Measurements from ENCODE around the gene LIMD2. TPM values are rescaled to one million over a fixed set of nuclear protein-coding genes. Genes with fewer than 3 reads are reported as not detected.

LIMD2 gene
- total RNA-seq, 2 donors from 2014 or later: 2.7 to 5.6 TPM

DNA sequence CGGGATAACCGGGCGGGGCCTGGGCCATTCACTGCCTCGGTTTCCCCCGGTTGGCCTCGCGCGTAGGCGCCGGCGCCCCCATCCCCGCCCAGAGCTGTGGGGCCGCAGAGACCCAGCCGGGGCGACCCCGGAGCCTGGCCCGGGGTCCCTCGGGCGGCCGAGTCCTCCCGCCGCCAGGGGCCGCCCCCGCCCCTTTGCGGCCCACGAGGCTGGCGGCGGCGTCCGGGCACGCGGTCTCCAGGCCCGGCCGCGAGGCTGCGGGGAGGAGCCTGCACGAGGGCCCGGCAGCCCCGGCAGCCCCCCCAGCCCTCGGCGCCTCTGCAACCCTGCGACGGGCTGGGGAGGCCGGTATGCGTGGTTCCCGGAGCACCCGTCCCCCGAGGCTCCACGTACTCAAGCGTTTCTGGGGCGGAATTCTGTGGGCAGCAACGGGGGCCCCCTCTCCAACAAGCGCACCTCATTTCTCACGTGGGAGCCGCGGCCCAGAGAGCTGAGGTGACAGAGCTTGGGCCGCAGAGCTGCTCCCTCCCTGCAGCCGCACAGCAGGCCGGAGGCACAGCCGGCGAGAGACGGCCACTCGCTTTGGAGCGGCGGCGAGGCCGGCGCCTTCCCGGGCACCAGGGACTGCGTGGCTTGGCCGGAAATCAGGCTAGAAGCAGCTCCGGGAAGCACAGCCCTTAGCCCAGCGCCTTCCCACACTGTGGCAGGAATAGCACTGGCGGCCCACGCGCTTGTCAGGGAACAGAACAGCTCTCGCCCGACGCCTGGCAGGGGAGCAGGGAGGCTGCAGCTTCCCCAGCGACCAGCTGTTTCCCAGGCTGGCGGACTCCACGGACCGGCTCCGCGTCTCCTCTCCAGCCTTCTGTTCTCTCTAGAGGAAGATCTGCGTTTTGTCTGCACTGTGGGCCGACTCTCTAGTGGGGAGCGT, 867 bp upstream of the LIMD2 start:
- H3K27ac ChIP-seq: peak overlapping the region; percentile 73 to 77
- H3K4me1 ChIP-seq: peaks cover 0 to 39% of the 10 kb centered on the region in 2 donors
- peak; percentile 72 for DNase-seq (ENCODE audit: low spot score)
- no peaks in the 10 kb centered on the region for H3K27me3 ChIP-seq
- TF ChIP-seq, protein P1, sequence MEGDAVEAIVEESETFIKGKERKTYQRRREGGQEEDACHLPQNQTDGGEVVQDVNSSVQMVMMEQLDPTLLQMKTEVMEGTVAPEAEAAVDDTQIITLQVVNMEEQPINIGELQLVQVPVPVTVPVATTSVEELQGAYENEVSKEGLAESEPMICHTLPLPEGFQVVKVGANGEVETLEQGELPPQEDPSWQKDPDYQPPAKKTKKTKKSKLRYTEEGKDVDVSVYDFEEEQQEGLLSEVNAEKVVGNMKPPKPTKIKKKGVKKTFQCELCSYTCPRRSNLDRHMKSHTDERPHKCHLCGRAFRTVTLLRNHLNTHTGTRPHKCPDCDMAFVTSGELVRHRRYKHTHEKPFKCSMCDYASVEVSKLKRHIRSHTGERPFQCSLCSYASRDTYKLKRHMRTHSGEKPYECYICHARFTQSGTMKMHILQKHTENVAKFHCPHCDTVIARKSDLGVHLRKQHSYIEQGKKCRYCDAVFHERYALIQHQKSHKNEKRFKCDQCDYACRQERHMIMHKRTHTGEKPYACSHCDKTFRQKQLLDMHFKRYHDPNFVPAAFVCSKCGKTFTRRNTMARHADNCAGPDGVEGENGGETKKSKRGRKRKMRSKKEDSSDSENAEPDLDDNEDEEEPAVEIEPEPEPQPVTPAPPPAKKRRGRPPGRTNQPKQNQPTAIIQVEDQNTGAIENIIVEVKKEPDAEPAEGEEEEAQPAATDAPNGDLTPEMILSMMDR (IDR thresholded peaks at IDR 0.05): peak; percentile 5 to 21
- no peaks in the 10 kb centered on the region for H3K9me3 ChIP-seq
- H3K36me3 ChIP-seq: peaks cover 21% of the 10 kb centered on the region
- peak overlapping the region; percentile 51 to 72 for H3K4me3 ChIP-seq

DNA sequence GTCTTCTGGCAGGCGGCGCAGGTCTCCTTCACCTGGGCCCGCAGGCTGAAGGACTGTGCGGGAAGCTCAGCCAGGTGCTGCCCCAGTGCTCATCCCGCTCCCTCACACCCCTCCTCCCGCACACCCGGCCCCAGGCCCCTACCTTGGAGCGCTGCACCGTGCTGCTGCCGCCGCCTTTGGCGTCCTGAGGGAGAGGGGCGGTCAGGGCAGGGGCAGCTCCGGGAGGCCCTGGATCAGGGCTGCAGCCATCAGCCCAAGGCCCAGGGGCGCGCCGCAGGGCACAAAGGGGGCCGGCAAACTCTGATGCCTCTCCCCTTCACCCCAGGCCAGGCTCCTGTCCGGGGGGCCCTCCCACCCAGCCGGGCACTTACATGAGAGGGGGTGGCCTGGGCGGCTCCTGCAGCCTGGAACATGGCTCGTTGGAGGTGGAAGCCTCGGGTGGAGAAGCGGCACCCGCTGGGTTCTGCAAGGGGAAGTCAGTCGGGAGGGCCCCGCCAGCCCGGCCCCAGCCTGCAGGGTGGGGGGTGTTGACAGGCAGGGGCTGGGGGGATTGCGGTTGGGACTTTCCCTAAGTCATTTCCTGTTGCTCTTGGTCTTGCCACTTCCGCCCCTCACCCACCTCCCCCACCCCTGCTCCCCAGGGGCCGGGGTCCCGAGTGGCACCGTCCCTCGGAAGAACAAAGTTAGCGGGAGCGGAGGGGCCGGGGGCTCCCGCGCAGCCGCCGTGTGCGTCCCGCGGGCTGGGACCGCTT, 863 bp downstream of the LIMD2 start:
- H3K4me3 ChIP-seq: peak overlapping the region; percentile 51 to 72
- TF ChIP-seq, protein P1 (IDR thresholded peaks at IDR 0.05): no peak
- peak overlapping the region; percentile 63 to 77 for H3K27ac ChIP-seq
- H3K36me3 ChIP-seq: peaks cover 15% of the 10 kb centered on the region
- no peak for DNase-seq (ENCODE audit: low spot score)
- peaks cover 0 to 39% of the 10 kb centered on the region in 2 donors for H3K4me1 ChIP-seq
- no peaks in the 10 kb centered on the region for H3K9me3 ChIP-seq
- no peaks in the 10 kb centered on the region for H3K27me3 ChIP-seq

DNA sequence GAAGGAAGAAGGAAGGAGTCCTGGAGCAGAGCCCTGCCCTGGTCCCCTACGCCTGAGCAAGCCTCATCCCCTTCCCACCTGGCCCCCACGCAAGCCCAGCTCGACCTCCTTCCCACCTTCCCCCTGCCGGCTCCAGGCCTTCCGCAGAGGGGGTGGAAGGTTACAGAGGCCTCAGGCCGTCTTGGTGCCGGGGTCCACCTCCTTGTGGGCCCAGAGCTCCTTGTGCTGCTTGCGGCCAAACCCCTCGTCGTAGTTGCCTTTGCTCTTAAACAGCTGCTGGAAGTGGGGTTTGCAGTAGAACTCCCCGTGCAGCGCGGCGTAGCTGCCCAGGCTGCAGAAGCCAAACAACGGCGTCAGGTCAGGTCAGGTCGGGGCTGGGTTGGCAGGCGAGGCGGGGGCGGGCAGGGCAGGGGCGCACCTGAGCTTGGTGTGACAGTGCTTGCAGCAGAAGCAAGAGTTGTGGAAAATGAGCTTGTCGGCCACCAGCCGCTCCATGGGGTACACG, 1.5 kb downstream of the LIMD2 start:
- Histone ChIP-seq H3K4me3 (peak overlapping the region in 1 of 2 donors; percentile 72), H3K4me1 (peaks cover 0 to 39% of the 10 kb centered on the region in 2 donors), H3K36me3 (peaks cover 16% of the 10 kb centered on the region), H3K9me3 (no peaks in the 10 kb centered on the region), H3K27me3 (no peaks in the 10 kb centered on the region), H3K27ac (peak overlapping the region in 1 of 2 donors; percentile 63)
- TF ChIP-seq, protein P1 (IDR thresholded peaks at IDR 0.05): no peak
- DNase-seq (ENCODE audit: low spot score): no peak

DNA sequence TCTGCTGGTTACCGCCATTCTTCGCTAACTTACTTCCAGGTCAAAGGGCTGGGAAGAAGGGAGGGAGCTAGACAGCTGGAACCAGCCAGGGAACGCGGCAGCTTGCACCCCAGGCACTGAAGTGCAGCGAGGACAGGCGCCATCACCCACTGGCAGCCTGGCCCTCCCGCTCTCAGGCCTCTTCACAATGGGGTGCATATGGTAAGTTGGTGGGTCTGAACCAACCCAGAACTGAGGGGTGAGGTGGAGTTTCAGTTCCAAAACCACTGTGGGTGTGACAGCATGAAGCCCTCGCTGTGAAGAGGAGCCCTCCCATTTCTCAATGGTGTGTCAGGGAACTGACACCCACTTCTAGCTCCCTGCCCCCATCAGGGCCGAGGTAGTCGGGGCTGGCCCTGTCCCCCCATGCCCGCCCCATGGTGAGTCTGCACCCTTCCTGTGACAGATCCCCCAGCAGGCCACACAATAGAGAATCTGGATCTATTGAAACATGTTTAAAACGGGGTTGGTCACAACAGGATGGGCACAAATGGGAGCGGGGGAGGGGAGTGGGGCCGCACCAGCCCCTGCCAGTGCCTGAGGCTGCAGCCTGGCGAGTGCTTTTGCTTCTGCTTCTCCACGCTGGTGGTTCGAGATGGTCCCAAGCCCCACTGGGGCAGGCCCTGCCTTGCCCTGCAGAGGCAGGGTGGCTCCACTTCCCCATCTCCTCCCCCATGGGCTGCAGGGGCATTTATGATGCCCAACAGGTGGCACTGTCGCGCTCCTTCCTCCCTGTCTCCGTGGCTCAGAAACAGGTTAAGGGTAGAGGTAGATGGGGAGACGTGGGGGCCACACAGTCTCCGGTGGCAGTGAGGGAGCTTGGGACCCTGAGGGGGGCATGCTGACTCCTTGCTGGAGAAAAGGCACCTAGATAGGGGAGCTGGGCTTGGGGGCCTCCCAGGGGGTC, 2.3 kb downstream of the LIMD2 start:
- TF ChIP-seq, protein P1 (IDR thresholded peaks at IDR 0.05): peak in 1 of 2 donors; percentile 54
- Histone ChIP-seq H3K9me3 (no peaks in the 10 kb centered on the region), H3K27ac (no peak overlapping the region), H3K4me1 (peaks cover 0 to 39% of the 10 kb centered on the region in 2 donors), H3K4me3 (no peak overlapping the region), H3K36me3 (peaks cover 20% of the 10 kb centered on the region), H3K27me3 (no peaks in the 10 kb centered on the region)
- DNase-seq (ENCODE audit: low spot score): no peak

DNA sequence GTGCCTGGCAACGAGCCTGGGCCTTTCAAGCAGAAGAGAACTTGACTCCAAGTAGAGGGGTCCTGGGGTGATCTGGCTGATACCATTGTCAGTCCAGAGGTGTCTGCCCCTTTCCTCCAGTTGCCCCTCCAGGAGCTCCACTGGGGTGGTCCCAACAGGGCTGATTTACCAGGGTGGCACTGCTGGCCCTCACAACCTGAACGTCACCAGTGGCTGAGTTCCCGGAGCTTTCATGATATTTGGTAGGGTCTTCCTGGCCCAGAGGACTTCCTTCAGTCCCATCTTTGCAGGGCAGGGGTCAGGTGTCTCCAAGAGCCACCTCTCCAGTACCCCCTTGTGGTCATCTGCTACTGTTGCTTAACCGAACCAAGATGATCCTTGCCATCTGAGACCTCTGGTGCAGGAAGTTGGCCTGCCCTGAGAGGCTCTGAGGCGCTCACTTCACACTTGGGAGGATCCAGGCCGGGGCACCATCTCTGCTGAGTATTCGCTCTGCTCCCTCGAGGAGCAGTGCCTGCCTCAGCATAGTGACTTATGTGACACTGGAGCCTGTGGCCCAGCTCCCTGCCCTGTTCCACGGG, 3.5 kb downstream of the LIMD2 start:
- no peak for DNase-seq (ENCODE audit: low spot score)
- Histone ChIP-seq H3K27ac (no peak overlapping the region), H3K36me3 (peaks cover 32% of the 10 kb centered on the region)

More for the DNA sequence above, 3.5 kb downstream of the LIMD2 start:
- Histone ChIP-seq H3K4me1 (peaks cover 0 to 35% of the 10 kb centered on the region in 2 donors), H3K9me3 (no peaks in the 10 kb centered on the region), H3K27me3 (no peaks in the 10 kb centered on the region), H3K4me3 (no peak overlapping the region)
- TF ChIP-seq, protein P1 (IDR thresholded peaks at IDR 0.05): peak in 1 of 2 donors; percentile 36
